AG04450 (cell line): ENCODE data around the gene WWP2. TPM values are rescaled to one million over a fixed set of nuclear protein-coding genes. Genes with fewer than 3 reads are reported as not detected.

Experiments
- CTCF ChIA-PET: fragments of 300-600, 350-600 bp; formaldehyde crosslinking; extraction: SDS; loops from one replicate; lab custom pipeline; 2022; ENCODE audit warnings: antibody characterized with exemption, inconsistent platforms; lab: Charles Lee
- POLR2A ChIA-PET: fragments of 350-600 bp; formaldehyde crosslinking; extraction: SDS; loops from one replicate; lab custom pipeline; 2021; ENCODE audit warnings: antibody characterized with exemption, inconsistent platforms; lab: Yijun Ruan, JAX
- DNase-seq: peaks from one replicate; pipeline ENCODE4 v3.0.0-alpha.2; 2011; ENCODE audit warnings: low read depth, low spot score
- H3K27ac ChIP-seq: one replicate; pipeline ENCODE4 v1.5.1; 2012; ENCODE audit warnings: low read depth, low read length, control low read depth
- H3K27me3 ChIP-seq: one replicate; pipeline ENCODE4 v1.6.0; 2012; ENCODE audit warnings: low read length; ENCODE audit not compliant: control insufficient read depth, insufficient read depth
- H3K4me3 ChIP-seq: 2 replicates; pipeline ENCODE4 v1.5.1; 2011; ENCODE audit warnings: mild to moderate bottlenecking, low read depth, low read length, control low read depth
- H3K9me3 ChIP-seq: 2 replicates; pipeline ENCODE4 v1.5.1; 2012; ENCODE audit warnings: low read length; ENCODE audit not compliant: control insufficient read depth, insufficient read depth
- CTCF ChIP-seq: IDR thresholded peaks from 2 replicates; pipeline ENCODE4 v1.5.1; 2011; ENCODE audit warnings: low read depth, low read length, control low read depth, inconsistent platforms
- polyA plus RNA-seq: library from polyadenylated mRNA; depleted of rRNA; stranded (reverse); fragments of >200 nt; gene quantifications from 2 replicates; pipeline ENCODE4 v1.2.3, GENCODE V29; 2011

Gene WWP2
- polyA plus RNA-seq, 1 experiment, result 13.4 TPM

- POLR2A ChIA-PET, result no interaction called here
Measured at GRCh38 chr16:69720822-69721430, 41.2 kb upstream of the WWP2 start.

GRCh38 chr16:69721441-69721957 is 40.6 kb upstream of the WWP2 start:
- CTCF ChIA-PET, result interaction anchor here (0.7 kb wide), 1 partner anchor 31 kb away, joined by 6 read pairs; no protein-coding TSS in a partner anchor
- no peaks in the 10 kb centered on the region for H3K27me3 ChIP-seq
- no peaks in the 10 kb centered on the region for H3K9me3 ChIP-seq
- no peak overlapping the region for H3K4me3 ChIP-seq
- no peak for DNase-seq
- POLR2A ChIA-PET, result no interaction called here
- no peak overlapping the region for H3K27ac ChIP-seq
- no peak for TF ChIP-seq CTCF

More at GRCh38 chr16:69720822-69721430, 41.2 kb upstream of the WWP2 start:
- CTCF ChIA-PET, result interaction anchor here (0.7 to 1.0 kb wide), 3 partner anchors 12 to 34 kb away, joined by 5 to 6 read pairs (median 6); partner anchors contain the start of gene NOB1
- Histone ChIP-seq H3K27ac (no peak overlapping the region), H3K4me3 (no peak overlapping the region), H3K9me3 (no peaks in the 10 kb centered on the region), H3K27me3 (no peaks in the 10 kb centered on the region)
- no peak for TF ChIP-seq CTCF
- DNase-seq, result no peak

- Histone ChIP-seq H3K27me3 (no peaks in the 10 kb centered on the region), H3K9me3 (peaks cover 6% of the 10 kb centered on the region; the same call in 1 of the 2 replicates), H3K27ac (no peak overlapping the region), H3K4me3 (peak overlapping the region; percentile 80)
- no peak for DNase-seq
- TF ChIP-seq CTCF, result no peak
- POLR2A ChIA-PET, result interaction anchor here (0.9 to 1.1 kb wide), 2 partner anchors 13 to 30 kb away, joined by 3 to 5 read pairs; partner anchors contain the start of gene NOB1
- CTCF ChIA-PET, result interaction anchor here (1.8 to 6.0 kb wide), 2 partner anchors 15 to 30 kb away, joined by 5 to 28 read pairs; partner anchors contain the start of gene NOB1
Measured at GRCh38 chr16:69724414-69724873, 37.7 kb upstream of the WWP2 start.

- CTCF ChIA-PET, result interaction anchor here (1.8 to 6.0 kb wide), 2 partner anchors 16 to 30 kb away, joined by 5 to 28 read pairs; partner anchors contain the start of gene NOB1
Measured at GRCh38 chr16:69724981-69725479, 37.1 kb upstream of the WWP2 start.

More at GRCh38 chr16:69724981-69725479, 37.1 kb upstream of the WWP2 start:
- DNase-seq, result no peak
- POLR2A ChIA-PET, result interaction anchor here (0.6 to 1.9 kb wide), 4 partner anchors 8 to 30 kb away, joined by 3 to 8 read pairs (median 6); partner anchors contain the start of gene NOB1
- Histone ChIP-seq H3K4me3 (peak overlapping the region; percentile 80), H3K27me3 (no peaks in the 10 kb centered on the region), H3K9me3 (peaks cover 6% of the 10 kb centered on the region; the same call in 1 of the 2 replicates), H3K27ac (no peak overlapping the region)
- TF ChIP-seq CTCF, result no peak
